Gastroesophageal sphincter (tissue), 4 donors: ENCODE data around the gene IFT88. TPM values are rescaled to one million over a fixed set of nuclear protein-coding genes. Genes with fewer than 3 reads are reported as not detected.

Experiments used
- ATAC-seq: fragments of 150-250 bp; one replicate; pipeline ENCODE4 v1.9.1; 2016; ENCODE audit warnings: mild to moderate bottlenecking, moderate library complexity
- H3K27ac ChIP-seq, 4 donors: fragments of 200-600 bp; sonication (generic) in 3 of 4; 1 replicate in 3 of 4; 2 replicates in 1 of 4; pipeline ENCODE4 v1.5.1; 2016 to 2019
- H3K27me3 ChIP-seq: fragments of 200-600 bp; sonication (generic); one replicate; pipeline ENCODE4 v1.5.1; 2019
- H3K36me3 ChIP-seq, 2 donors: fragments of 200-600 bp; sonication (generic); one replicate each; pipeline ENCODE4 v1.5.1; 2019; ENCODE audit warnings: control low read depth in 1 of 2
- H3K4me1 ChIP-seq, 3 donors: fragments of 200-600 bp; sonication (generic); 1 replicate in 2 of 3; 2 replicates in 1 of 3; pipeline ENCODE4 v1.5.1; 2016 to 2019; ENCODE audit warnings: control low read depth in 2 of 3
- H3K4me3 ChIP-seq, 2 donors: fragments of 200-600 bp; sonication (generic); one replicate each; pipeline ENCODE4 v1.5.1; 2019; ENCODE audit warnings: mild to moderate bottlenecking in 1 of 2, moderate library complexity in 1 of 2
- H3K9me3 ChIP-seq, 3 donors: fragments of 200-600 bp; sonication (generic); one replicate each; pipeline ENCODE4 v1.5.1; 2017 to 2019; ENCODE audit warnings: control low read depth in 2 of 3
- CTCF ChIP-seq, 4 experiments: fragments of 200-600 bp in 2 of 4; fragments of 450-650 bp in 2 of 4; sonication (generic) in 1 of 4; IDR thresholded peaks; one replicate each; pipeline ENCODE4 v1.5.1; 2017 to 2019; ENCODE audit warnings: antibody characterized with exemption in 4 of 4, mild to moderate bottlenecking in 2 of 4, moderate library complexity in 2 of 4
- EP300 ChIP-seq: sonication (generic); formaldehyde crosslinking; IDR thresholded peaks from one replicate; pipeline ENCODE4 v1.6.1; 2017; ENCODE audit warnings: antibody characterized with exemption, mild to moderate bottlenecking
- POLR2A ChIP-seq, 2 donors: fragments of 450-650 bp; IDR thresholded peaks; one replicate each; pipeline ENCODE4 v1.6.1; 2017; ENCODE audit warnings: antibody characterized with exemption in 2 of 2, mild to moderate bottlenecking in 2 of 2, moderate library complexity in 1 of 2
- POLR2AphosphoS5 ChIP-seq: sonication (generic); formaldehyde crosslinking; IDR thresholded peaks from one replicate; pipeline ENCODE4 v1.6.1; 2017; ENCODE audit warnings: antibody characterized with exemption
- WGBS, 2 donors: methylation state at CpG; one replicate each; pipeline ENCODE4 v1.1.5; 2018; ENCODE audit warnings: low coverage in 1 of 2; 5-methylcytosine and 5-hydroxymethylcytosine counted together
- total RNA-seq, 4 donors: library from RNA; depleted of rRNA; stranded (reverse); fragments of >200 nt; gene quantifications; one replicate each; pipeline ENCODE4 v1.1.0, GENCODE V29; 2016

Gene IFT88
- total RNA-seq, 4 donors from 2014 or later, result 9.1 to 21.2 (median 13.2) TPM

DNA sequence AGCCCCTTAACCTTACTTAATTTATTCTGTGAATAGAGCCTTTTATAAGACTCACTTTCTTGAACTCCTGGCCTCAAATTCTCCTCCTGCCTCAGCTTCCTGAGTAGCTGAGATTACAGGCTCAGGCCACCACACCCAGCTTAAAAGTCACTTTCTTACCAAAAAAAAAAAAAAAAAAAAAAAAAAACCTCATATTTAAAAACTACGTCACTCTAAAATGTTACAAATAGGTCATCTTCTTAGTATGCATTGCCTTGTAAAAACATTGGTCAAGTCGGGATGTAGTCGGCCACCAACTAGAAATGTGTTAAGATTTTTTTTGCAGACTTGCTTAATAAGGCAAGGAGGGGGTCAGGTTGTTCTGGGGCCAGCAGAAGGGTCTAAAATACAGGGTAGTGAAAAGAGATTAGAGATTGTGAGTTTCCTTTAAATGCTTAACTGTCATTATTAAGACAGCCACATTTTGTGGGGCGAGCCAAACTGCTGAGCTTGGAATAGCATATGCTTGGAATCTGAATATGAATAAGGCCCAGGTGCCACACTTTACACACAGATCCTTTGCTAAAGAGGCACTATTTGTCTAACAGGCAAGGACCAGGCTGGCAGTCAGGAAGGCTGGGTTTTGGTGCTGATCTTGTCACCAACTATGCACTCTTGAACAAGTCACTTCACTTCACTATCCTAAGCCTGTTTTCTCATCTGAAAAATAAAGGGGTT is 120.1 kb downstream of the IFT88 start:
- WGBS, 2 donors, result 68 to 79% methylated on average over 3 to 4 of the region's 4 CpGs

DNA sequence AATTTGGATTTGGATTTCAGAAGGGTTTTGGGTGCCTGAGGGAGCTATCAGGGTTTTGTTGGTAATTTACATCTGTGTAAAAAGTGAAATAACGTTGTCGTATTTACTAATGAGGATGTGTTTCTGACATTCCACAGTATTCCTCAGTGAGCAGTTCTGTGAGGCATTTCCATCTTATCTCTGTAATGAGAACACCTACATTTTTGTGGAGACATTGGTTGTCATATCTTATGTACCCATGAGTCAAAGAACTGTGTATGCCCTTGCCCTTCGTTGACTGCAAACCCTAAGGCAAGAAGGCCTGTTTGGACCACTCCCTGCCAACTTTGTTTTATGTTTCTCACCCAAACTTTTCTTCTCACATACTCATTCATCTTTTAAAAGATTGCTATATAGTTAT is 122.3 kb downstream of the IFT88 start:
- Histone ChIP-seq H3K4me1 (no peaks in the 10 kb centered on the region), H3K36me3 (peaks cover 0 to 39% of the 10 kb centered on the region in 2 donors), H3K27me3 (no peaks in the 10 kb centered on the region), H3K9me3 (no peaks in the 10 kb centered on the region), H3K4me3 (no peak overlapping the region), H3K27ac (no peak overlapping the region)
- no peak for ATAC-seq
- TF ChIP-seq EP300 (no peak), POLR2A (IDR thresholded peaks at IDR 0.05) (no peak), CTCF (IDR thresholded peaks at IDR 0.05) (no peak), POLR2AphosphoS5 (no peak)
- WGBS, 2 donors, result 97 to 100% methylated on average over 3 of the region's 3 CpGs

More for the DNA sequence above, 120.1 kb downstream of the IFT88 start:
- Histone ChIP-seq H3K27me3 (no peaks in the 10 kb centered on the region), H3K27ac (no peak overlapping the region), H3K4me3 (no peak overlapping the region), H3K9me3 (no peaks in the 10 kb centered on the region), H3K4me1 (no peaks in the 10 kb centered on the region), H3K36me3 (peaks cover 0 to 49% of the 10 kb centered on the region in 2 donors)
- TF ChIP-seq CTCF (IDR thresholded peaks at IDR 0.05), result no peak
- TF ChIP-seq POLR2AphosphoS5, result no peak
- no peak for TF ChIP-seq POLR2A (IDR thresholded peaks at IDR 0.05)
- TF ChIP-seq EP300, result no peak
- ATAC-seq, result no peak

- no peaks in the 10 kb centered on the region for H3K27me3 ChIP-seq
- no peak overlapping the region for H3K27ac ChIP-seq
- ATAC-seq, result no peak
- H3K4me3 ChIP-seq, result no peak overlapping the region
- H3K36me3 ChIP-seq, result peaks cover 0 to 38% of the 10 kb centered on the region in 2 donors
- H3K9me3 ChIP-seq, result no peaks in the 10 kb centered on the region
- TF ChIP-seq CTCF (IDR thresholded peaks at IDR 0.05) (no peak), EP300 (no peak), POLR2AphosphoS5 (no peak), POLR2A (IDR thresholded peaks at IDR 0.05) (no peak)
- no peaks in the 10 kb centered on the region for H3K4me1 ChIP-seq
- WGBS, 2 donors, result 29 to 75% methylated on average over 2 to 4 of the region's 4 CpGs
Observed at GRCh38 chr13:20691616-20692015, 124.7 kb downstream of the IFT88 start.

DNA sequence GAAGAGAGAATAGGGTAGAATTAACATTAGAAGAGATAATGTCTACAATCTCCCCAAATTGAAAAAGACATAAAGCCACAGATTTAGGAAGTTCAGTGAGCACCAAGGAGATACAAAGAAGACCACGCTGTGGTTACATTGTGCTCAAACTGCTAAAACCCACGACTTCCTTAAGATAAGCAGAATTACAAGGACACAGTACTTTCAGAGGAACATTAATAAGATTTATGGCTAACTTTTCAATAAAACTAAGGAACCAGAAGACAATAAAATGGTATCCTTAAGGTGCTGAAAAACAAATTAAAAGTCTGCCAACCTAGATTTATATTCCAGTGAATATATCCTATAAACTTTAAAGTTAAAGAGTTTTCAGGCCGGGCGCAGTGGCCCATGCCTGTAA is 129.1 kb downstream of the IFT88 start:
- WGBS, 2 donors, result 68 to 94% methylated on average over 4 of the region's 4 CpGs
- TF ChIP-seq CTCF (IDR thresholded peaks at IDR 0.05) (no peak), POLR2AphosphoS5 (no peak), POLR2A (IDR thresholded peaks at IDR 0.05) (no peak), EP300 (no peak)
- peaks cover 0 to 14% of the 10 kb centered on the region in 2 donors for H3K36me3 ChIP-seq
- no peaks in the 10 kb centered on the region for H3K9me3 ChIP-seq
- no peaks in the 10 kb centered on the region for H3K27me3 ChIP-seq
- no peak for ATAC-seq
- H3K27ac ChIP-seq, result no peak overlapping the region
- no peaks in the 10 kb centered on the region for H3K4me1 ChIP-seq
- no peak overlapping the region for H3K4me3 ChIP-seq

DNA sequence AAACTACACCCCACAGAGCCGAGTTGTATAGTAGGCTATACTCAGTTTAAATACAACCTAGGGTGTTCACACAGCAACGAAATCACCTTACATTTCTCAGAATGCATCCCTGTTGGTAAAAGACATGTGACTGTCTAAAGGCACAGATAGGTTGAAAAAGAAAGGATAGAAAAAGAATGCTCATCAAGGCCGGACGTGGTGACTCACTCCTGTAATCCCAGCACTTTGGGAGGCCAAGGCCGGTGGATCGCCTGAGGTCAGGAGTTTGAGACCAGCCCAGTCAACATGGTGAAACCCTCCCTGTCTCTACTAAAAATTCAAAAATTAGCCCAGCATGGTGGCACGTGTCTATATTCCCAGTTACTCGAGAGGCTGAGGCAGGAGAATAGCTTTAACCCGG is 132.8 kb downstream of the IFT88 start:
- no peak overlapping the region for H3K4me3 ChIP-seq
- no peaks in the 10 kb centered on the region for H3K36me3 ChIP-seq
- no peaks in the 10 kb centered on the region for H3K27me3 ChIP-seq
- no peak overlapping the region for H3K27ac ChIP-seq
- TF ChIP-seq EP300 (no peak), CTCF (IDR thresholded peaks at IDR 0.05) (no peak), POLR2A (IDR thresholded peaks at IDR 0.05) (no peak), POLR2AphosphoS5 (no peak)
- H3K9me3 ChIP-seq, result no peaks in the 10 kb centered on the region
- 89 to 93% methylated on average over 7 to 9 of the region's 9 CpGs for WGBS, 2 donors
- no peak for ATAC-seq
- H3K4me1 ChIP-seq, result peaks cover 0 to 22% (median 4%) of the 10 kb centered on the region in 3 donors
